ENCODE measurements around the gene GNAZ.

The GNAZ gene

DNA sequence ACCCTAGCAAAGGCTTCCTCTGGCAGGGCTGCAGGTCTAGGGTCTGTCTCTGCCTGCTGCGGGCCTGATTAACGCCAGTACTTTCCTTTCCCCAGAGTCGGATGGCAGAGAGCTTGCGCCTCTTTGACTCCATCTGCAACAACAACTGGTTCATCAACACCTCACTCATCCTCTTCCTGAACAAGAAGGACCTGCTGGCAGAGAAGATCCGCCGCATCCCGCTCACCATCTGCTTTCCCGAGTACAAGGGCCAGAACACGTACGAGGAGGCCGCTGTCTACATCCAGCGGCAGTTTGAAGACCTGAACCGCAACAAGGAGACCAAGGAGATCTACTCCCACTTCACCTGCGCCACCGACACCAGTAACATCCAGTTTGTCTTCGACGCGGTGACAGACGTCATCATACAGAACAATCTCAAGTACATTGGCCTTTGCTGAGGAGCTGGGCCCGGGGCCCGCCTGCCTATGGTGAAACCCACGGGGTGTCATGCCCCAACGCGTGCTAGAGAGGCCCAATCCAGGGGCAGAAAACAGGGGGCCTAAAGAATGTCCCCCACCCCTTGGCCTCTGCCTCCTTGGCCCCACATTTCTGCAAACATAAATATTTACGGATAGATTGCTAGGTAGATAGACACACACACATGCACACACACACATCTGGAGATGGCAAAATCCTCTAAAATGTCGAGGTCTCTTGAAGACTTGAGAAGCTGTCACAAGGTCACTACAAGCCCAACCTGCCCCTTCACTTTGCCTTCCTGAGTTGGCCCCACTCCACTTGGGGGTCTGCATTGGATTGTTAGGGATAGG, 52.9 kb downstream of the GNAZ start:
- Histone ChIP-seq H4K8ac (ENCODE audit: low read depth, low read length) (no peak overlapping the region), H3K14ac (ENCODE audit: low read length) (no peak overlapping the region), H2AFZ (ENCODE audit: insufficient read depth, low read length, poor library complexity) (no peak overlapping the region), H3K9me3 (ENCODE audit: insufficient read depth, low read depth, low read length) (no peaks in the 10 kb centered on the region), H3K4ac (ENCODE audit: low read depth, low read length) (no peak overlapping the region), H3K27me3 (ENCODE audit: insufficient read depth, low read length) (no peaks in the 10 kb centered on the region), H3K79me2 (ENCODE audit: control insufficient read depth, insufficient read depth, low read length, poor library complexity) (no peaks in the 10 kb centered on the region), H2BK12ac (ENCODE audit: low read length) (no peak overlapping the region), H3K9ac (ENCODE audit: low read length) (no peak overlapping the region), H3K27ac (ENCODE audit: low read depth, low read length) (no peak overlapping the region), H4K12ac (ENCODE audit: low read depth, low read length) (no peak overlapping the region), H3K4me3 (ENCODE audit: low read depth, low read length) (no peak overlapping the region), H3K18ac (ENCODE audit: low read length) (no peak overlapping the region), H4K91ac (ENCODE audit: low read depth, low read length) (no peak overlapping the region), H3K4me2 (ENCODE audit: low read length) (no peak overlapping the region), H3K36me3 (ENCODE audit: control insufficient read depth in 1 of 2, insufficient read depth in 2 of 2, low read length in 2 of 2) (no peaks in the 10 kb centered on the region), H3K23ac (ENCODE audit: low read length) (no peak overlapping the region), H3K79me1 (ENCODE audit: low read length) (no peaks in the 10 kb centered on the region), H2AK5ac (ENCODE audit: low read length) (no peak overlapping the region), H2BK5ac (ENCODE audit: low read depth, low read length, poor library complexity) (no peak overlapping the region), H2BK120ac (ENCODE audit: insufficient read depth, low read length, poor library complexity) (no peak overlapping the region), H3K4me1 (ENCODE audit: control insufficient read depth in 1 of 2, insufficient read depth in 2 of 2, low read length in 2 of 2) (peaks cover 0 to 6% of the 10 kb centered on the region in 2 experiments)
- WGBS (ENCODE audit: extremely low coverage, insufficient coverage, insufficient read length), result no CpG with 5 or more reads among the region's 26 CpGs
- DNase-seq, result no peak

DNA sequence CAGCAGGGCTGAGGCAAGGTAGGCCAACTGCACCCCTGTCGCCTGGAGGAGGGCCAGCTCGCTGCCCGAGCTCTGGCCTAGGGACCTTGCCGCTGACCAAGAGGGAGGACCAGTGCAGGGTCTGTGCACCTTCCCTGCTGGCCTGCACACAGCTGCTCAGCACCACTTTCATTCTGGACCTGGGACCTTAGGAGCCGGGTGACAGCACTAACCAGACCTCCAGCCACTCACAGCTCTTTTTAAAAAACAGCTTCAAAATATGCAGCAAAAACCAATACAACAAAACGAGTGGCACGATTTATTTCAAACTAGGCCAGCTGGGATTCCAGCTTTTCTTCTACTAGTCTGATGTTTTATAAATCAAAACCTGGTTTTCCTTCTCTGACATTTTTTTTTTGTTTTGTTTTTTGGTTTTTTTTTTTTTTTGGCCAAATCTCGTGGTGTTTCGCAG, 53.5 kb downstream of the GNAZ start:
- Histone ChIP-seq H2BK5ac (ENCODE audit: low read depth, low read length, poor library complexity) (no peak overlapping the region), H3K79me1 (ENCODE audit: low read length) (no peaks in the 10 kb centered on the region), H3K18ac (ENCODE audit: low read length) (no peak overlapping the region), H3K4me3 (ENCODE audit: low read depth, low read length) (no peak overlapping the region), H2BK12ac (ENCODE audit: low read length) (no peak overlapping the region), H3K9ac (ENCODE audit: low read length) (no peak overlapping the region), H2AFZ (ENCODE audit: insufficient read depth, low read length, poor library complexity) (no peak overlapping the region), H3K27me3 (ENCODE audit: insufficient read depth, low read length) (no peaks in the 10 kb centered on the region), H3K4me1 (ENCODE audit: control insufficient read depth in 1 of 2, insufficient read depth in 2 of 2, low read length in 2 of 2) (peaks cover 0 to under 1% of the 10 kb centered on the region in 2 experiments), H3K14ac (ENCODE audit: low read length) (no peak overlapping the region), H3K4ac (ENCODE audit: low read depth, low read length) (no peak overlapping the region), H4K8ac (ENCODE audit: low read depth, low read length) (no peak overlapping the region), H3K36me3 (ENCODE audit: control insufficient read depth in 1 of 2, insufficient read depth in 2 of 2, low read length in 2 of 2) (no peaks in the 10 kb centered on the region), H3K4me2 (ENCODE audit: low read length) (no peak overlapping the region), H3K79me2 (ENCODE audit: control insufficient read depth, insufficient read depth, low read length, poor library complexity) (no peaks in the 10 kb centered on the region), H3K23ac (ENCODE audit: low read length) (no peak overlapping the region), H4K91ac (ENCODE audit: low read depth, low read length) (no peak overlapping the region), H4K12ac (ENCODE audit: low read depth, low read length) (no peak overlapping the region), H2AK5ac (ENCODE audit: low read length) (no peak overlapping the region), H3K9me3 (ENCODE audit: insufficient read depth, low read depth, low read length) (no peaks in the 10 kb centered on the region), H2BK120ac (ENCODE audit: insufficient read depth, low read length, poor library complexity) (no peak overlapping the region), H3K27ac (ENCODE audit: low read depth, low read length) (no peak overlapping the region)
- no peak for DNase-seq
- WGBS (ENCODE audit: extremely low coverage, insufficient coverage, insufficient read length), result no CpG with 5 or more reads among the region's 9 CpGs

DNA sequence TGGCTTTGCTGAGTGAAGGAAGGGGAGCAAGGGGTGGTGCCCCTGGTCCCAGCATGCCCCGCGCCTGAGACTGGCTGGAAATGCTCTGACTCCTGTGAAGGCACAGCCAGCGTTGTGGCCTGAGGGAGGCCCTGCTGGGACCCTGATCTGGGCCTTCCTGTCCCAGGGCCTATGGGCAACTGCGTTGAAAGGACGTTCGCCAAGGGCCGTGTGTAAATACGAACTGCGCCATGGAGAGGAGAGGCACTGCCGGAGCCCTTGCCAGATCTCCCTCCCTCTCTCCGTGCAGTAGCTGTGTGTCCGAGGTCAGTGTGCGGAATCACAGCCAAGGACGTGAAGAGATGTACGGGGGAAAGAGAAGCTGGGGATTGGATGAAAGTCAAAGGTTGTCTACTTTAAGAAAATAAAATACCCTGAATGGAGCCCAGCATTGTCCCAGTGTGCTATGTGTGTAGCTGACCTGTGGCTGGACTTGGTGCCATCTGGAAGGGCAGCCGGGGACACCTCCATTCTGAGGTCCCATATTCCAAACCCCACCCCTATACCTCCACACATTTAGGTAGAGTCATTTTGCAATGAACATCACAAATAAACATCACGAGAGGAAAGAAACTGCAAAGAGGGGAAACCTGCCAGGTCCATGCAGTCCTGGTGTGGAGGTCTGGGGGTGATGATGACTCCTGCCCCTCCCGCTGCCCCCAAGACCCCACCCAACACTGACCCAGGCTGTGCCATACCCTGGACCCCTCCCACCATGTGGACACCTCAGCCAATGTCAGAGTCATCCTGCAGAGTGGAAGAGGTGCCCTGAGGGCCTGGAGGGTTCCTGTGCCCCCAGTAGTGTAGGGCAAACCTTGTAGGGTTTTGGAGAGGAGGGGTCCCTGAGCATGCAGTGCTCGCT, 54.5 kb downstream of the GNAZ start:
- no peak overlapping the region for H2BK5ac ChIP-seq (ENCODE audit: low read depth, low read length, poor library complexity)
- no peak overlapping the region for H4K91ac ChIP-seq (ENCODE audit: low read depth, low read length)
- no CpG with 5 or more reads among the region's 19 CpGs for WGBS (ENCODE audit: extremely low coverage, insufficient coverage, insufficient read length)

DNA sequence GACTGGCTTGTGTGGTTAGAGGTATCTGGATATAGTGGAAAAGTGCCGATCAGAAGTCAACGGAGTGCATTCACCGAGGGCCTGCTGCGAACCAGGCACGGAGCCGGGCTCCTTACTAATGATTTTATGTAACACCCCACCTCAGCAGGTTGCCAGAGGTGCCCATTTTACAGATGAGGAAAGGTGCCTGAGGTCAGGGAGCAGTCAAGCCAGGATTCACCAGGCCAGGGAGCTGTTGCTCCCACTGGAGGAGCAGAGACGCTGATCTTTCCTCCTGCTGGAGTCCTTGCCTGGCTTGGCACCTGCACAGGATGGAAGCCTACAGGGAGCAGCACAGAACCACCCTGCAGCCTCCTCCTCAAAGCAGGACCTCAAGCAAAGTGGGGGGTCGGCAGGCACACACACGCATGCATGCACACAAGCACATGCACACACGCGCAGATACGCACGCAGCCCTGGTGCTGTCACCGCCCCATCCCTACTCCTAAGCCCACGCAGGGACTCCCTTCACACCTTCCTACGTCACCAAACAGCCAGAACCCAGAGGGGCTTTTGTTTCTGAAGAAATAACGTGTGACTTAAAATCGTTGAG, 55.3 kb downstream of the GNAZ start:
- DNase-seq, result no peak
- H3K9ac ChIP-seq (ENCODE audit: low read length), result no peak overlapping the region
- no peaks in the 10 kb centered on the region for H3K79me2 ChIP-seq (ENCODE audit: control insufficient read depth, insufficient read depth, low read length, poor library complexity)
- H3K9me3 ChIP-seq (ENCODE audit: insufficient read depth, low read depth, low read length), result no peaks in the 10 kb centered on the region
- no peak overlapping the region for H4K91ac ChIP-seq (ENCODE audit: low read depth, low read length)
- no peak overlapping the region for H3K18ac ChIP-seq (ENCODE audit: low read length)
- no peak overlapping the region for H2BK12ac ChIP-seq (ENCODE audit: low read length)
- no peaks in the 10 kb centered on the region for H3K27me3 ChIP-seq (ENCODE audit: insufficient read depth, low read length)
- no peak overlapping the region for H4K8ac ChIP-seq (ENCODE audit: low read depth, low read length)
- no peaks in the 10 kb centered on the region for H3K4me1 ChIP-seq (ENCODE audit: control insufficient read depth in 1 of 2, insufficient read depth in 2 of 2, low read length in 2 of 2)
- no peak overlapping the region for H3K23ac ChIP-seq (ENCODE audit: low read length)
- no peak overlapping the region for H3K4ac ChIP-seq (ENCODE audit: low read depth, low read length)
- H2AFZ ChIP-seq (ENCODE audit: insufficient read depth, low read length, poor library complexity), result no peak overlapping the region
- H3K36me3 ChIP-seq (ENCODE audit: control insufficient read depth in 1 of 2, insufficient read depth in 2 of 2, low read length in 2 of 2), result no peaks in the 10 kb centered on the region
- no peak overlapping the region for H3K14ac ChIP-seq (ENCODE audit: low read length)
- no peak overlapping the region for H2AK5ac ChIP-seq (ENCODE audit: low read length)
- H4K12ac ChIP-seq (ENCODE audit: low read depth, low read length), result no peak overlapping the region
- H3K27ac ChIP-seq (ENCODE audit: low read depth, low read length), result no peak overlapping the region
- H3K4me3 ChIP-seq (ENCODE audit: low read depth, low read length), result no peak overlapping the region
- H3K4me2 ChIP-seq (ENCODE audit: low read length), result no peak overlapping the region
- WGBS (ENCODE audit: extremely low coverage, insufficient coverage, insufficient read length), result no CpG with 5 or more reads among the region's 18 CpGs
- no peak overlapping the region for H2BK5ac ChIP-seq (ENCODE audit: low read depth, low read length, poor library complexity)
- H2BK120ac ChIP-seq (ENCODE audit: insufficient read depth, low read length, poor library complexity), result no peak overlapping the region
- no peaks in the 10 kb centered on the region for H3K79me1 ChIP-seq (ENCODE audit: low read length)

More for the DNA sequence above, 54.5 kb downstream of the GNAZ start:
- Histone ChIP-seq H3K27ac (ENCODE audit: low read depth, low read length) (no peak overlapping the region), H3K23ac (ENCODE audit: low read length) (no peak overlapping the region), H2AFZ (ENCODE audit: insufficient read depth, low read length, poor library complexity) (no peak overlapping the region), H3K4ac (ENCODE audit: low read depth, low read length) (no peak overlapping the region), H3K4me1 (ENCODE audit: control insufficient read depth in 1 of 2, insufficient read depth in 2 of 2, low read length in 2 of 2) (no peaks in the 10 kb centered on the region), H3K4me3 (ENCODE audit: low read depth, low read length) (no peak overlapping the region), H3K27me3 (ENCODE audit: insufficient read depth, low read length) (no peaks in the 10 kb centered on the region), H2BK120ac (ENCODE audit: insufficient read depth, low read length, poor library complexity) (no peak overlapping the region), H3K9me3 (ENCODE audit: insufficient read depth, low read depth, low read length) (no peaks in the 10 kb centered on the region), H4K8ac (ENCODE audit: low read depth, low read length) (no peak overlapping the region), H3K4me2 (ENCODE audit: low read length) (no peak overlapping the region), H2AK5ac (ENCODE audit: low read length) (no peak overlapping the region), H3K9ac (ENCODE audit: low read length) (no peak overlapping the region), H4K12ac (ENCODE audit: low read depth, low read length) (no peak overlapping the region), H2BK12ac (ENCODE audit: low read length) (no peak overlapping the region), H3K18ac (ENCODE audit: low read length) (no peak overlapping the region), H3K79me1 (ENCODE audit: low read length) (no peaks in the 10 kb centered on the region), H3K36me3 (ENCODE audit: control insufficient read depth in 1 of 2, insufficient read depth in 2 of 2, low read length in 2 of 2) (no peaks in the 10 kb centered on the region), H3K14ac (ENCODE audit: low read length) (no peak overlapping the region), H3K79me2 (ENCODE audit: control insufficient read depth, insufficient read depth, low read length, poor library complexity) (no peaks in the 10 kb centered on the region)
- DNase-seq, result no peak
